H1 (cell line): ENCODE data around the gene HSPA1B. TPM values are rescaled to one million over a fixed set of nuclear protein-coding genes. Genes with fewer than 3 reads are reported as not detected.

ENCODE experiments used
- ASH2L ChIP-seq: fragments of 200-600, 300-600 bp; sonication (generic); IDR thresholded peaks from one replicate; pipeline ENCODE4 v1.7.1; 2017; ENCODE audit warnings: low read length
- CBX5 ChIP-seq: fragments of 300-800, 300-1000 bp; sonication (generic); IDR thresholded peaks from 2 replicates; pipeline ENCODE4 v1.7.1; 2016; ENCODE audit warnings: antibody characterized with exemption, low read length, low read depth
- CHD1 ChIP-seq: IDR thresholded peaks from 2 replicates; pipeline ENCODE4 v1.6.1; 2012; ENCODE audit warnings: low read depth, low read length, improper control_type of control experiment
- CHD2 ChIP-seq: IDR thresholded peaks from 2 replicates; pipeline ENCODE4 v1.6.1; 2012; ENCODE audit warnings: low read length, improper control_type of control experiment
- CREB1 ChIP-seq: IDR thresholded peaks from 2 replicates; pipeline ENCODE4 v1.6.1; 2012; ENCODE audit warnings: inconsistent platforms
- CTBP2 ChIP-seq: IDR thresholded peaks from 2 replicates; pipeline ENCODE4 v1.7.0; 2011; ENCODE audit warnings: borderline replicate concordance, mild to moderate bottlenecking, moderate library complexity, mixed read lengths, low read length; ENCODE audit not compliant: insufficient read depth, insufficient read length
- FOSL1 ChIP-seq: IDR thresholded peaks from 2 replicates; pipeline ENCODE4 v1.6.1; 2011; ENCODE audit warnings: mild to moderate bottlenecking, low read depth, low read length, moderate library complexity; ENCODE audit not compliant: insufficient read depth
- GTF2F1 ChIP-seq: IDR thresholded peaks from 2 replicates; pipeline ENCODE4 v1.6.1; 2012; ENCODE audit warnings: low read depth, low read length, improper control_type of control experiment, borderline replicate concordance
- KDM1A ChIP-seq: fragments of 200-600, 300-600 bp; sonication (generic); IDR thresholded peaks from 2 replicates; pipeline ENCODE4 v1.7.1; 2016; ENCODE audit warnings: mild to moderate bottlenecking, low read length, borderline replicate concordance
- KDM4A ChIP-seq: IDR thresholded peaks from one replicate; pipeline ENCODE4 v1.7.1; 2012; ENCODE audit warnings: low read depth, mild to moderate bottlenecking, moderate library complexity, low read length, inconsistent platforms; ENCODE audit not compliant: severe bottlenecking
- NANOG ChIP-seq: IDR thresholded peaks from 2 replicates; pipeline ENCODE4 v1.6.1; 2011; ENCODE audit warnings: low read length, low read depth, mild to moderate bottlenecking, inconsistent platforms; ENCODE audit not compliant: insufficient read depth, poor library complexity, severe bottlenecking
- NRF1 ChIP-seq: IDR thresholded peaks from 2 replicates; pipeline ENCODE4 v1.6.1; 2011; ENCODE audit warnings: mild to moderate bottlenecking, low read depth, low read length, improper control_type of control experiment
- POLR2A ChIP-seq, 2 experiments: IDR thresholded peaks; 1 replicate in 1 of 2; 2 replicates in 1 of 2; pipeline ENCODE4 v1.6.1; 2011; ENCODE audit warnings: low read depth in 2 of 2, low read length in 2 of 2, mild to moderate bottlenecking in 2 of 2; ENCODE audit errors: control extremely low read depth in 1 of 2
- RAD21 ChIP-seq, 2 experiments: IDR thresholded peaks in 1 of 2; conservative IDR thresholded peaks in 1 of 2; 2 replicates each; pipeline ENCODE4 v1.6.1; 2011; ENCODE audit warnings: low read depth in 2 of 2, low read length in 2 of 2, improper control_type of control experiment in 1 of 2, inconsistent platforms in 1 of 2, mild to moderate bottlenecking in 1 of 2, moderate library complexity in 1 of 2
- RBBP5 ChIP-seq: IDR thresholded peaks from 2 replicates; pipeline ENCODE4 v1.7.1; 2012; ENCODE audit warnings: low read depth, mild to moderate bottlenecking, inconsistent platforms, low read length, moderate library complexity, borderline replicate concordance
- RNF2 ChIP-seq: fragments of 200-900, 300-1000 bp; sonication (generic); IDR thresholded peaks from 2 replicates; pipeline ENCODE4 v1.7.1; 2016; ENCODE audit warnings: borderline replicate concordance, low read depth, mild to moderate bottlenecking, antibody characterized with exemption, low read length; ENCODE audit not compliant: poor library complexity, severe bottlenecking; ENCODE audit errors: missing control alignments
- SIN3A ChIP-seq, 2 experiments: IDR thresholded peaks in 1 of 2; conservative IDR thresholded peaks in 1 of 2; 2 replicates each; pipeline ENCODE4 v1.6.1; 2011 to 2012; ENCODE audit warnings: low read length in 2 of 2, improper control_type of control experiment in 1 of 2, low read depth in 1 of 2, mild to moderate bottlenecking in 1 of 2
- SP4 ChIP-seq: IDR thresholded peaks from 2 replicates; pipeline ENCODE4 v1.6.1; 2012; ENCODE audit warnings: low read length, inconsistent platforms
- TAF1 ChIP-seq: IDR thresholded peaks from 2 replicates; pipeline ENCODE4 v1.6.1; 2011; ENCODE audit warnings: mild to moderate bottlenecking, low read depth, low read length
- TAF7 ChIP-seq: optimal IDR thresholded peaks from 2 replicates; pipeline ENCODE3; 2011; ENCODE audit warnings: low read depth, mild to moderate bottlenecking, inconsistent platforms, low read length, moderate library complexity, borderline replicate concordance
- TBP ChIP-seq: IDR thresholded peaks from 2 replicates; pipeline ENCODE4 v1.6.1; 2011; ENCODE audit warnings: low read depth, low read length, improper control_type of control experiment
- polyA plus RNA-seq, 7 experiments: library from polyadenylated mRNA; depleted of rRNA in 3 of 7; stranded (reverse) in 5 of 7; unstranded in 2 of 7; fragments of >200 nt in 5 of 7; fragments of 200-250 nt in 2 of 7; gene quantifications; 1 replicate in 5 of 7; 2 replicates in 1 of 7; 4 replicates in 1 of 7; pipeline versions ENCODE4 v1.2.1 to v1.2.3, GENCODE V29; 2011 to 2013; ENCODE audit warnings: missing spikeins in 2 of 7, mixed read lengths in 2 of 7
- total RNA-seq: library from RNA; stranded (reverse); fragmentation: NEBNext Ultra II Directional; extraction: Animal tissue kit (Norgen Biotek cat#: 25700); gene quantifications from 2 replicates; pipeline ENCODE4 v1.2.1, GENCODE V29; 2021
- TF ChIP-seq, protein P1 (sequence below): IDR thresholded peaks from 2 replicates; pipeline ENCODE4 v1.6.1; 2012; ENCODE audit warnings: low read length, inconsistent platforms

HSPA1B gene
- total and polyA plus RNA-seq, 2 of the 8 experiments (the other 6 are each of a cell fraction or from before 2014, with no cell fraction given) = 36.6 to 76.6 TPM

DNA sequence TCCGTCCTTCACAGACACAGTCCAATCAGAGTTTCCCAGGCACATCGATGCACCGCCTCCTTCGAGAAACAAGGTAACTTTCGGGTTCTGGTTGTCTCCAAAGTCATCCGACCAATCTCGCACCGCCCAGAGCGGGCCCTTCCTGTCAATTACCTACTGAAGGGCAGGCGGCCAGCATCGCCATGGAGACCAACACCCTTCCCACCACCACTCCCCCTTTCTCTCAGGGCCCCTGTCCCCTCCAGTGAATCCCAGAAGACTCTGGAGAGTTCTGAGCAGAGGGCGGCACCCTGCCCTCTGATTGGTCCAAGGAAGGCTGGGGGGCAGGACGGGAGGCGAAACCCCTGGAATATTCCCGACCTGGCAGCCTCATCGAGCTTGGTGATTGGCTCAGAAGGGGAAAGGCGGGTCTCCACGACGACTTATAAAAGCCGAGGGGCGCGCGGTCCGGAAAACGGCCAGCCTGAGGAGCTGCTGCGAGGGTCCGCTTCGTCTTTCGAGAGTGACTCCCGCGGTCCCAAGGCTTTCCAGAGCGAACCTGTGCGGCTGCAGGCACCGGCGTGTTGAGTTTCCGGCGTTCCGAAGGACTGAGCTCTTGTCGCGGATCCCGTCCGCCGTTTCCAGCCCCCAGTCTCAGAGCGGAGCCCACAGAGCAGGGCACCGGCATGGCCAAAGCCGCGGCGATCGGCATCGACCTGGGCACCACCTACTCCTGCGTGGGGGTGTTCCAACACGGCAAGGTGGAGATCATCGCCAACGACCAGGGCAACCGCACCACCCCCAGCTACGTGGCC, at the start of gene HSPA1B (continued):
- TF ChIP-seq, protein P1, sequence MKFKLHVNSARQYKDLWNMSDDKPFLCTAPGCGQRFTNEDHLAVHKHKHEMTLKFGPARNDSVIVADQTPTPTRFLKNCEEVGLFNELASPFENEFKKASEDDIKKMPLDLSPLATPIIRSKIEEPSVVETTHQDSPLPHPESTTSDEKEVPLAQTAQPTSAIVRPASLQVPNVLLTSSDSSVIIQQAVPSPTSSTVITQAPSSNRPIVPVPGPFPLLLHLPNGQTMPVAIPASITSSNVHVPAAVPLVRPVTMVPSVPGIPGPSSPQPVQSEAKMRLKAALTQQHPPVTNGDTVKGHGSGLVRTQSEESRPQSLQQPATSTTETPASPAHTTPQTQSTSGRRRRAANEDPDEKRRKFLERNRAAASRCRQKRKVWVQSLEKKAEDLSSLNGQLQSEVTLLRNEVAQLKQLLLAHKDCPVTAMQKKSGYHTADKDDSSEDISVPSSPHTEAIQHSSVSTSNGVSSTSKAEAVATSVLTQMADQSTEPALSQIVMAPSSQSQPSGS = no peak
- TF ChIP-seq CHD1 (no peak), CTBP2 (no peak), CBX5 (no peak), TAF1 (peak; percentile 98), RNF2 (no peak), FOSL1 (no peak), SIN3A (conservative IDR thresholded peaks at IDR 0.05 in 1 of 2, IDR thresholded peaks at IDR 0.05 in 1 of 2; ENCODE audit: low read depth in 1 of 2, low read length in 2 of 2) (peak in 1 of 2 experiments; percentile 68; a peak in 2 of 4 replicates), CREB1 (no peak), POLR2A (IDR thresholded peaks at IDR 0.05; ENCODE audit: control extremely low read depth in 1 of 2, low read depth in 2 of 2, low read length in 2 of 2) (peak; percentile 99 to 100), NRF1 (no peak; the same call in 1 of the 2 replicates), SP4 (peak; percentile 52; the same call in 1 of the 2 replicates), RBBP5 (no peak), GTF2F1 (peak; percentile 94), RAD21 (IDR thresholded peaks at IDR 0.05 in 1 of 2, conservative IDR thresholded peaks at IDR 0.05 in 1 of 2; ENCODE audit: low read depth in 2 of 2, low read length in 2 of 2) (no peak), CHD2 (peak; percentile 38; the same call in 1 of the 2 replicates), KDM4A (no peak), TBP (peak; percentile 97), ASH2L (no peak), KDM1A (no peak), NANOG (no peak), TAF7 (peak; percentile 83)
